ENCODE measurements around the gene MB.
"Not testable (repeated sequence)": the region's sequence is repeated elsewhere in the genome, so short reads cannot be mapped to it uniquely, and the experiment has no call there.

The MB gene

DNA sequence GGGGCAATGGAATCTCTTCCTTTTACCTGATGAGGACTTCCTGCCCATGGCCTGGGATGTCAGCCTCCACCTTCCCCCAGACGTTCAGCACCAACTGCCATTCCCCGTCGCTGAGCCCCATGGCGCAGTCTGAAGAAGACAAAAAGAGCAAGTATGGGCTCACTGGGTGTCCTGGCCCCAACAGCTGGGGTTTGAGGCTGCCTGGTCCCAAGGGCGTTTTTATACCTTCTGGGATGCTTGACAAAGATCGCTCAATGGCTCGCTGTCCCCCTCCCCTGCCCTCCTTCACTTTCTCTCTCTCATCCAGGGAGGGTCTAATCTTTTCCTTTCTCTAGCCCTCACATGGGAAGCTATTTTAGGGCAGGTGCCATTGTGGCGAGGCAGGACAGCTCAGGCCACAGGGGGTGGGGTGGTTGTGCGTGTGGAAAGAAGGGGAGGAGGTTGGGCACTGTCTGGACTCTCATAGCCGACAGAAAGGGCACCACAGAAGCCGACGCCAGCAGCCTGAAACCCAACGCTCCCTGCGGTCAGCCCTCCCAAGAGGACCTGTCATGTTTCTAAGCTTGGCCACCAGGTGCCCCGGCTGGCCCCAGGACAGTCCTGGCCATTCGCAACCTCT lies at the start of gene MB:
MB (minus strand) TSS at position 193 of the 619 bp plus-strand sequence; CDS start at position 121, 72 bp downstream.
- in situ Hi-C loops (cut with MboI; ENCODE audit: low sequenced_read_pairs), result loop anchor here (10.0 kb wide), 1 partner anchor 58 kb away; no protein-coding TSS in a partner anchor

- in situ Hi-C loops (cut with MboI; ENCODE audit: low sequenced_read_pairs), result not testable (repeated sequence)
Measured at GRCh38 chr22:35666699-35667098, 49.6 kb upstream of the MB start.

DNA sequence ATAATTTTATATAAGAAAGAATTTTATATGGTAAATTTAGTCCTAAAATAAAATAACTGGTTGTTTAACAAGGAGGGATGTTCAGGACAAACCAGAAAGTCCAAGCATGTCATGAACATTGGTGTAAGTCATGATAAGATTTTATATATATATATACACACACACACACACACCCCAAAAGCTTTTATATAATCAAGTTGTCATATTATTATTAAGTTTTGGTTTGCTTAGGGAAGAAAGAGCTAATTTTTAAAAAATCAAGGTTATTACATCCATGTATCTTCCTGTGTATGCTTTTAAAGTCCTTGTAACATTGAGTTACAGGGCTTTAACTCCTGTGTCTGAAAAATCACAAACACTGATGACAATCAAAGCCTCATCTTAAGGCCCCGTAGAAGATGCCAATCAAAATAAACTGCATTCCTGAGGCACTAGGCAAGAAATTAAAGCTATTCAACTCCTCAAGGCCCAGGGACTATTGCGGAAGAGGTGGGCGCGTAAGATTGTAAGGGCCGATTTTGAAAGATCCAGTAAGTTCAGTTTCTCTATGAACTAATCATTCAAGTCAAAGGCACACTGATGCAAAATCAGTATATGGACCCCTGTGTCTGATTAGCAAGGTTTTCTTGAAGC lies 47.9 kb upstream of the MB start:
- in situ Hi-C loops (cut with MboI; ENCODE audit: low sequenced_read_pairs), result no loop called here

DNA sequence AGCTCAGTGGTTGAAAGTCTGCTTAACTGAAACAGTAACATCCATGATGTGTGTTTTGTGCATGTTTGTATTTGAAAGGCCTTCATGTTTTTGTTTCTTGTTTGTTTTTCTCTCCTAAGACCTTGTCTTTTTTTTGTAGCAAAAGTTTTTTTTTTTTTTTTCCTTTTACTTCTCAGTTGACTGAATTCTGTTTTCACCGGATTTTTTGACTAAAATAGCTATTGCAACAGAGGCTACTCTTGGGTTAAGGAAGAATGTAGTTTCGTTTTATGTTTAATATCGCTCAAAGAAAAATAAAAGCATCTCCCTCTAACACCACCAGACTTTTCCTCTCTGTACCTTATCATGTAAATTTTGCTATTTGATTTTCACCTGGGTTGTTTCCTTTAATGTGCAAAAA lies 46.2 kb upstream of the MB start:
- in situ Hi-C loops (cut with MboI; ENCODE audit: low sequenced_read_pairs), result no loop called here

DNA sequence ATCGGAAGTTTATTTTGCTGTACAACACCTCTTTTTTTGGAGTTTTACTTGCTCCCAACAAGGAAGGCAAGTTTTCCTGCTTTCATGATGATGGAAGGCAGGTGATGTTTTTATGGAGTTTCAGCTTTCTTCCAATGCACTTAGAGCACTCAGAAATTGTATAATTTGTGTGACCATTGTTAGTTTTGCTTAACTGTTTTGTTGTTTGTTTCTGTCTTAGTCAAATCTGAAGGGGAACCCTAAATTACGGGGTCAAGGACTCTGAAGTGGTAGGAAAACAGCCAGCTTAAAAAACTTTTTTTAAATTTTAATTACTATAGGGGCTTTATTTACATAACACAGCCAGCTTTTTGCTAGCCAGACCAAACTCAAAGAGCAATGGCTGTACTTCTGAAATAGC lies 45.8 kb upstream of the MB start:
- in situ Hi-C loops (cut with MboI; ENCODE audit: low sequenced_read_pairs), result no loop called here

DNA sequence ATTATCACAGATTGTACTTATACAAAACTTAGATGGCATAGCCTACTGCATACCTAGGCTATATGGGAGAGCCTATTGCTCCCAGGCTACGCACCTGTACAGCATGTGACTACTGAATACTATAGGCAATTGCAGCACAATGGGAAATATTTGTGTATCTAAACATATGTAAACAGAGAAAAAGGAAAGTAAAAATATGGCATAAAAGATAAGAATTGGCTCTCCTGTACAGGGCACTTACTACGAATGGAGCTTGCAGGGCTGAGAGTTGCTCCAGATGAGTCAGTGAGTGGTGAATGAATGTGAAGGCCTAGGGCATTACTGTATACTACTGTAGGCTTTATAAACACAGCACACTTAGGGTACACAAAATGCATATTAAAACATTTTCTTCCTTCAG lies 44.3 kb upstream of the MB start:
- in situ Hi-C loops (cut with MboI; ENCODE audit: low sequenced_read_pairs), result no loop called here

GRCh38 chr22:35660291-35661127 lies 43.4 kb upstream of the MB start:
- in situ Hi-C loops (cut with MboI; ENCODE audit: low sequenced_read_pairs), result no loop called here

GRCh38 chr22:35657571-35658312 lies 40.6 kb upstream of the MB start:
- in situ Hi-C loops (cut with MboI; ENCODE audit: low sequenced_read_pairs), result no loop called here

DNA sequence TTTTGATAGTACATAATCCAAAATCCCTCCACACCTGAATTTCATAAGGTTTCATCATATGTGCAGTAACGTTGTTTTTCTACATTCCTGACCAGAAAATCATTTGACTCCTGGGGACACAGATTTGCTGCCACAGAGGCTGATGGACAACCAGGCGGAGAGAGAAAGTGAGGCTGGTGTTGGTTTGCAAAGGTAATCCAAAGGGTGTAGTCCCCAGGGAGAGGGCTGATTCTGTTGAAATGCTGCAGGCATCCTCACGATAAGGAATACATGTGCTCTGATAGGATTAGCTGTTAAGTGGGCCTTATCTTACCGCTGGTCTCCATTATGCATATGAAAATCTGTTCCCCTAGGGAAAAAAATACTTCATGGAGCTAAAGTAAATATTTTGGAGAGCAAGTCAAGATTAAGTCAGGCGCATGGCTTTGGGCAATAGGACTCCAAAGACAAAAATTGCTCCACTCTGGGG lies 39.2 kb upstream of the MB start:
- in situ Hi-C loops (cut with MboI; ENCODE audit: low sequenced_read_pairs), result no loop called here

DNA sequence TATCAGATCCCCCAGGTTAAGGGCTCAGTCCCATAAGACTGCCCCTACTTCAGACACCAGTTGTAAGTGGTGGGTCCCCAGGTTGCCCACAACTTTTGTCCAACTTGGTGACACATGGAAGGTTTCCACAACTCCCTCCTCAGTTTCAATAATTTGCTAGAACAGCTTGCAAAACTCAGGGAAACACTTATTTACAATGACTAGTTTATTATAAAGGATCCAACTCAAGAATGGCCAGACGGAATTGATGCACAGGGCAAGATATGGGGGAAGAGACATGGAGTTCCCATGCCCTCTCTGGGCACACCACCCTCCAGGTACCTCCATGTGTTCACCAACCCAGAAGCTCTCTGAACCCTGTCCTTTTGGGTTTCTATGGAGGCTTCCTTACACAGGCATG lies 36.7 kb upstream of the MB start:
- in situ Hi-C loops (cut with MboI; ENCODE audit: low sequenced_read_pairs), result no loop called here

DNA sequence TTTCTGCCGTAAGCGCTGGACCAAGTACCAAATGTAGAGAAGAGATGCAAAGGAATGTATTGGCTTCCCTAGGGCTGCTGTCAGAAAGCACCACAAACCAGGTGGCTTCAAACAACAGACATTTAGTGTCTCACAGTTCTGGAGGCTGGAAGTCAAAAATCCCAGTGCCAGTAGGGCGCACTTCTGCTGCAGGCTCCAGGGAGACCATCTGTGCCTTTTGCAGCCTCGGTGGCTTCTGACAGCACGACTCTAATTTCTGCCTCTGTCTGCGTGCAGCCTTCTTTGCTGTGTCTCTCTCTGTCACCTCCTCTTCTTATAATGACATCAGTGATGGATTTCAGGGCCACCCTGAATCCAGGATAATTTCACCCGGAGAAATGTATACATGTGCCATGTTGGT lies 34.0 kb upstream of the MB start:
- in situ Hi-C loops (cut with MboI; ENCODE audit: low sequenced_read_pairs), result no loop called here

GRCh38 chr22:35649636-35650250 lies 32.6 kb upstream of the MB start:
- in situ Hi-C loops (cut with MboI; ENCODE audit: low sequenced_read_pairs), result no loop called here

- in situ Hi-C loops (cut with MboI; ENCODE audit: low sequenced_read_pairs), result no loop called here
Measured at GRCh38 chr22:35649026-35649553, 32.0 kb upstream of the MB start.

GRCh38 chr22:35648066-35649025 lies 31.2 kb upstream of the MB start, which contains the start of gene APOL6:
TSS of gene APOL6 (plus strand) at chr22:35648446. CDS start at chr22:35656426, 7,980 bp downstream.
- in situ Hi-C loops (cut with MboI; ENCODE audit: low sequenced_read_pairs), result no loop called here

DNA sequence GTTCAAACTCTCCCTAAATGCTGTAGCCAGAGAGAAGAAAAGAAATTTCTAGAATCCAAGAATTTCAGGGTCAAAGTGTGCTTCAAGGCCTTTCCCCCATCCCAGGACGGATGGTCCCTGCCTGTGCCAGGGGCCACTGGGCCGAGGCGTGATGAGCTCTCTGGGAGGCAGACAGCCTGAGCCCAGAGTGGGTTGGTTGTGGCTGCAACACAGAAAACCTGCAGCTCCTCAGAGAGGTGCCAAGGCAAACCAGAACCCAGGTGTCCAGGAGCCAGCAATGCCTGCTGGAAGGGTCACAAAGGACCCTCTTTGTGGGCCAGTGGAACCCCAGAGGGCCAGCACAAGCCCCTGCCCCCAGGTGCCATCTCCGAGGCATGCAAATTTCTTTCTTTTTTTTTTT lies 28.5 kb upstream of the MB start:
- in situ Hi-C loops (cut with MboI; ENCODE audit: low sequenced_read_pairs), result no loop called here

GRCh38 chr22:35643991-35644390 lies 26.9 kb upstream of the MB start:
- in situ Hi-C loops (cut with MboI; ENCODE audit: low sequenced_read_pairs), result no loop called here

DNA sequence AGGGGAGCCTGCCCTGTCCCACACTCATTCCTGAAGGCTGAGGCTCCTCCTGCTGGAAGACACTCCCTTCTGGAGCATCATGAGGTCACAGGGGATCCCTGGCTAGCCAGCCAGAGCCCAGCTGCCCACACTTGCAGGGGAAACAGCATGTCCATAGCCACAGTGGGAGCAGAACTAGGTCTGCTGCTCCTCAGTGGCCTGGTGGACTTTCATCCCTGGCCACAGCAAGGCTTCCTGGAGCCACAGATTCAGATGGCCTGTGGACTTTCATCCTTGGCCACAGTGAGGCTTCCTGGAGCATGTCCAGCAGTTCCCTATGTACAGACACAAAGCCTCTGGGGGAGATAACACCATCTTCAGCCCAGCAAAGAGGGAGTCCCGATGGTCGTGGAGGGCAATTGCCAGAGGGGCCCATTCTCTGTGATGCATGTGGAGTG lies 25.2 kb upstream of the MB start:
- in situ Hi-C loops (cut with MboI; ENCODE audit: low sequenced_read_pairs), result no loop called here

- in situ Hi-C loops (cut with MboI; ENCODE audit: low sequenced_read_pairs), result no loop called here
Measured at GRCh38 chr22:35641494-35642120, 24.5 kb upstream of the MB start.

- in situ Hi-C loops (cut with MboI; ENCODE audit: low sequenced_read_pairs), result no loop called here
Measured at GRCh38 chr22:35638410-35638809, 21.3 kb upstream of the MB start.

All from HL-60/S4 (cell line).